Measurements from ENCODE around the gene SLC19A3. TPM values are rescaled to one million over a fixed set of nuclear protein-coding genes. Genes with fewer than 3 reads are reported as not detected.
"Not testable (repeated sequence)": the region's sequence is repeated elsewhere in the genome, so short reads cannot be mapped to it uniquely, and the experiment has no call there.

Gene SLC19A3
- total and polyA plus RNA-seq, 2 experiments from 2014 or later: 0.12 to 0.35 TPM

GRCh38 chr2:227687189-227687588, 30.6 kb downstream of the SLC19A3 start:
- TF ChIP-seq, protein P1, sequence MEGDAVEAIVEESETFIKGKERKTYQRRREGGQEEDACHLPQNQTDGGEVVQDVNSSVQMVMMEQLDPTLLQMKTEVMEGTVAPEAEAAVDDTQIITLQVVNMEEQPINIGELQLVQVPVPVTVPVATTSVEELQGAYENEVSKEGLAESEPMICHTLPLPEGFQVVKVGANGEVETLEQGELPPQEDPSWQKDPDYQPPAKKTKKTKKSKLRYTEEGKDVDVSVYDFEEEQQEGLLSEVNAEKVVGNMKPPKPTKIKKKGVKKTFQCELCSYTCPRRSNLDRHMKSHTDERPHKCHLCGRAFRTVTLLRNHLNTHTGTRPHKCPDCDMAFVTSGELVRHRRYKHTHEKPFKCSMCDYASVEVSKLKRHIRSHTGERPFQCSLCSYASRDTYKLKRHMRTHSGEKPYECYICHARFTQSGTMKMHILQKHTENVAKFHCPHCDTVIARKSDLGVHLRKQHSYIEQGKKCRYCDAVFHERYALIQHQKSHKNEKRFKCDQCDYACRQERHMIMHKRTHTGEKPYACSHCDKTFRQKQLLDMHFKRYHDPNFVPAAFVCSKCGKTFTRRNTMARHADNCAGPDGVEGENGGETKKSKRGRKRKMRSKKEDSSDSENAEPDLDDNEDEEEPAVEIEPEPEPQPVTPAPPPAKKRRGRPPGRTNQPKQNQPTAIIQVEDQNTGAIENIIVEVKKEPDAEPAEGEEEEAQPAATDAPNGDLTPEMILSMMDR (IDR thresholded peaks at IDR 0.05; ENCODE audit: low read depth, low read length): no peak
- no peaks in the 10 kb centered on the region for H3K4me1 ChIP-seq (ENCODE audit: low read depth)
- no peaks in the 10 kb centered on the region for H3K9me3 ChIP-seq (ENCODE audit: low read depth)
- peak in 1 of 2 donors; percentile 46 for DNase-seq (ENCODE audit: low read depth in 1 of 2, low spot score in 1 of 2)
- H3K4me3 ChIP-seq: no peak overlapping the region
- no peak overlapping the region for H3K27ac ChIP-seq
- no peaks in the 10 kb centered on the region for H3K27me3 ChIP-seq
- H3K36me3 ChIP-seq: no peaks in the 10 kb centered on the region

GRCh38 chr2:227684258-227684657, 33.6 kb downstream of the SLC19A3 start:
- no peaks in the 10 kb centered on the region for H3K4me1 ChIP-seq (ENCODE audit: low read depth)
- H3K27me3 ChIP-seq: no peaks in the 10 kb centered on the region
- no peaks in the 10 kb centered on the region for H3K9me3 ChIP-seq (ENCODE audit: low read depth)
- TF ChIP-seq, protein P1 (IDR thresholded peaks at IDR 0.05; ENCODE audit: low read depth, low read length): no peak
- no peaks in the 10 kb centered on the region for H3K36me3 ChIP-seq
- no peak for DNase-seq (ENCODE audit: low read depth in 1 of 2, low spot score in 1 of 2)
- no peak overlapping the region for H3K27ac ChIP-seq
- no peak overlapping the region for H3K4me3 ChIP-seq

GRCh38 chr2:227677928-227678327, 39.9 kb downstream of the SLC19A3 start:
- no peaks in the 10 kb centered on the region for H3K9me3 ChIP-seq (ENCODE audit: low read depth)
- H3K4me3 ChIP-seq: no peak overlapping the region
- no peaks in the 10 kb centered on the region for H3K36me3 ChIP-seq
- TF ChIP-seq, protein P1 (IDR thresholded peaks at IDR 0.05; ENCODE audit: low read depth, low read length): no peak
- no peak for DNase-seq (ENCODE audit: low read depth in 1 of 2, low spot score in 1 of 2)
- H3K27ac ChIP-seq: no peak overlapping the region
- no peaks in the 10 kb centered on the region for H3K27me3 ChIP-seq
- no peaks in the 10 kb centered on the region for H3K4me1 ChIP-seq (ENCODE audit: low read depth)

DNA sequence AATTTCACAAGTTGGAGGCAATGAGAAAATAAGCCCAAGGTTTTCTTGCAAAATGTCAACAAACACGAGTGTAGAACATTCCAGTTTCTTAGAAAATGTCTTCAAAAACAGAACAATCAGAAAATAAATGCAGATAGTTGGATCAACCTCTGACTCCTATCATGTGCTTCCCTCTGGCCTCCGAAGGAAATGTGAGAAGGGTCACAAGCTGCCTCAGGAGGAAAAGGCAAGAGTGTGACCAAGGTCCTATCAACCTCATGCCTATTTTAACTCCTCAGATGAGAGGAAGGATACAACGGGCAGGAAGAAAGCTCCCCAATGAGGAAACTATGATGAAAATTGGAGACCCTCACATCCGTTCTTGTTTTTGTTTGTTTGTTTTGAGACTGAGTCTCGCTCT, 43.3 kb downstream of the SLC19A3 start:
- H3K4me3 ChIP-seq: no peak overlapping the region
- no peak for DNase-seq (ENCODE audit: low read depth in 1 of 2, low spot score in 1 of 2)
- H3K4me1 ChIP-seq (ENCODE audit: low read depth): no peaks in the 10 kb centered on the region
- TF ChIP-seq, protein P1 (IDR thresholded peaks at IDR 0.05; ENCODE audit: low read depth, low read length): no peak
- no peaks in the 10 kb centered on the region for H3K36me3 ChIP-seq
- H3K27me3 ChIP-seq: no peaks in the 10 kb centered on the region
- H3K9me3 ChIP-seq (ENCODE audit: low read depth): no peaks in the 10 kb centered on the region
- no peak overlapping the region for H3K27ac ChIP-seq

- not testable (repeated sequence) for H3K4me1 ChIP-seq (ENCODE audit: low read depth); DNase-seq (ENCODE audit: low read depth in 1 of 2, low spot score in 1 of 2); H3K27me3 ChIP-seq; H3K4me3 ChIP-seq; H3K27ac ChIP-seq; H3K36me3 ChIP-seq; H3K9me3 ChIP-seq (ENCODE audit: low read depth)
Observed at GRCh38 chr2:227673620-227674019, 44.2 kb downstream of the SLC19A3 start.

GRCh38 chr2:227671170-227671905, 46.5 kb downstream of the SLC19A3 start:
- Histone ChIP-seq H3K4me3 (no peak overlapping the region), H3K27me3 (no peaks in the 10 kb centered on the region), H3K36me3 (no peaks in the 10 kb centered on the region), H3K9me3 (ENCODE audit: low read depth) (no peaks in the 10 kb centered on the region), H3K27ac (no peak overlapping the region), H3K4me1 (ENCODE audit: low read depth) (no peaks in the 10 kb centered on the region)
- TF ChIP-seq, protein P1 (IDR thresholded peaks at IDR 0.05; ENCODE audit: low read depth, low read length): no peak
- DNase-seq (ENCODE audit: low read depth in 1 of 2, low spot score in 1 of 2): peak in 1 of 2 donors; percentile 38

- H3K4me3 ChIP-seq; H3K36me3 ChIP-seq; H3K9me3 ChIP-seq (ENCODE audit: low read depth); H3K4me1 ChIP-seq (ENCODE audit: low read depth); DNase-seq (ENCODE audit: low read depth in 1 of 2, low spot score in 1 of 2); H3K27me3 ChIP-seq; H3K27ac ChIP-seq: not testable (repeated sequence)
Observed at GRCh38 chr2:227666631-227667170, 51.1 kb downstream of the SLC19A3 start, which contains the start of gene SCYGR5. Gene SCYGR5 (plus strand): TSS chr2:227666804. CDS start chr2:227666804, 0 bp downstream.

Data from cardiac muscle cell (in vitro differentiated cells and primary cell).